Neural cell (in vitro differentiated cells): ENCODE data around the gene GPSM1. TPM values are rescaled to one million over a fixed set of nuclear protein-coding genes. Genes with fewer than 3 reads are reported as not detected.

ENCODE experiments used
- H2AFZ ChIP-seq: fragments of 200-600, 300-800 bp; sonication (generic), shearing (Covaris generic); 2 replicates; pipeline ENCODE4 v1.6.0; 2014; ENCODE audit warnings: low read depth, mild to moderate bottlenecking, antibody characterized with exemption, low read length, moderate library complexity
- H3F3A ChIP-seq: fragments of 200-600 bp; shearing (Covaris generic); 2 replicates; pipeline ENCODE4 v1.6.1; 2016; ENCODE audit warnings: mild to moderate bottlenecking, moderate library complexity, mixed read lengths, antibody characterized with exemption, low read length; ENCODE audit not compliant: insufficient read depth, poor library complexity, severe bottlenecking
- H3K27ac ChIP-seq: fragments of 200-600, 300-800 bp; sonication (generic), shearing (Covaris generic); 2 replicates; pipeline ENCODE4 v1.5.1; 2014; ENCODE audit warnings: mild to moderate bottlenecking, low read length, moderate library complexity
- H3K27me3 ChIP-seq: fragments of 300-800, 200-600 bp; sonication (generic), shearing (Covaris generic); 2 replicates; pipeline ENCODE4 v1.6.0; 2014; ENCODE audit warnings: mild to moderate bottlenecking, low read depth, low read length, moderate library complexity; ENCODE audit not compliant: insufficient read depth
- H3K36me3 ChIP-seq: fragments of 300-800, 200-600 bp; sonication (generic), shearing (Covaris generic); 2 replicates; pipeline ENCODE4 v1.5.1; 2014; ENCODE audit warnings: mild to moderate bottlenecking, antibody characterized with exemption, low read length, moderate library complexity; ENCODE audit not compliant: insufficient read depth
- H3K4me2 ChIP-seq: fragments of 300-800, 200-600 bp; sonication (generic), shearing (Covaris generic); 2 replicates; pipeline ENCODE4 v1.6.0; 2014; ENCODE audit warnings: mild to moderate bottlenecking, low read length
- H3K4me3 ChIP-seq: fragments of 300-800, 200-600 bp; sonication (generic), shearing (Covaris generic); 2 replicates; pipeline ENCODE4 v1.5.1; 2014; ENCODE audit warnings: mild to moderate bottlenecking, low read length, moderate library complexity
- H3K79me2 ChIP-seq: fragments of 200-600 bp; shearing (Covaris generic); replicated peaks from 2 replicates; pipeline ENCODE4 v1.6.0; 2014; ENCODE audit warnings: mild to moderate bottlenecking, low read length, moderate library complexity; ENCODE audit not compliant: insufficient read depth
- H3K9ac ChIP-seq: fragments of 300-800, 200-600 bp; sonication (generic), shearing (Covaris generic); 2 replicates; pipeline ENCODE4 v1.6.1; 2016; ENCODE audit warnings: mild to moderate bottlenecking, low read length, mixed read lengths
- H3K9me2 ChIP-seq: fragments of 200-600 bp; shearing (Covaris generic); 2 replicates; pipeline ENCODE4 v1.6.1; 2016; ENCODE audit warnings: mild to moderate bottlenecking, low read length, mixed read lengths; ENCODE audit not compliant: insufficient read depth
- H3K9me3 ChIP-seq: fragments of 200-600, 300-800 bp; sonication (generic), shearing (Covaris generic); 2 replicates; pipeline ENCODE4 v1.6.1; 2016; ENCODE audit warnings: mild to moderate bottlenecking, mixed run types, low read length, moderate library complexity, mixed read lengths
- H4K20me1 ChIP-seq: fragments of 200-600 bp; shearing (Covaris generic); 2 replicates; pipeline ENCODE4 v1.6.1; 2016; ENCODE audit warnings: mild to moderate bottlenecking, mixed run types; ENCODE audit not compliant: insufficient read depth
- CTCF ChIP-seq: fragments of 450-650 bp; IDR thresholded peaks from 2 replicates; pipeline ENCODE4 v1.5.1; 2014; ENCODE audit warnings: antibody characterized with exemption, mild to moderate bottlenecking, moderate library complexity; ENCODE audit not compliant: poor library complexity, severe bottlenecking
- EP300 ChIP-seq: fragments of 450-650 bp; conservative IDR thresholded peaks from 2 replicates; pipeline ENCODE4 v1.6.1; 2014; ENCODE audit warnings: antibody characterized with exemption, mild to moderate bottlenecking, moderate library complexity; ENCODE audit not compliant: poor library complexity, severe bottlenecking
- EZH2 ChIP-seq: fragments of 200-600, 300-800 bp; shearing (Covaris generic), sonication (generic); IDR thresholded peaks from 2 replicates; pipeline ENCODE4 v1.6.1; 2014; ENCODE audit warnings: antibody characterized with exemption, low read length, borderline replicate concordance, mild to moderate bottlenecking; ENCODE audit not compliant: insufficient read depth, poor library complexity, severe bottlenecking
- MXI1 ChIP-seq: fragments of 450-650 bp; conservative IDR thresholded peaks from 2 replicates; pipeline ENCODE4 v1.6.1; 2014; ENCODE audit warnings: antibody characterized with exemption, mild to moderate bottlenecking; ENCODE audit not compliant: poor library complexity, severe bottlenecking
- POLR2AphosphoS5 ChIP-seq: IDR thresholded peaks from 2 replicates; pipeline ENCODE4 v1.6.1; 2012
- RAD21 ChIP-seq: fragments of 450-650 bp; conservative IDR thresholded peaks from 2 replicates; pipeline ENCODE4 v1.6.1; 2014; ENCODE audit warnings: antibody characterized with exemption, mild to moderate bottlenecking, moderate library complexity
- REST ChIP-seq: IDR thresholded peaks from 2 replicates; pipeline ENCODE4 v1.6.1; 2012; ENCODE audit warnings: borderline replicate concordance
- SMC3 ChIP-seq: fragments of 450-650 bp; conservative IDR thresholded peaks from 2 replicates; pipeline ENCODE4 v1.6.1; 2014; ENCODE audit warnings: antibody characterized with exemption, mild to moderate bottlenecking, moderate library complexity; ENCODE audit not compliant: poor library complexity
- TAF1 ChIP-seq: IDR thresholded peaks from 2 replicates; pipeline ENCODE4 v1.6.1; 2012; ENCODE audit warnings: low read depth
- polyA plus RNA-seq: library from polyadenylated mRNA; depleted of rRNA; stranded (reverse); fragments of >200 nt; gene quantifications from 2 replicates; pipeline ENCODE4 v1.2.3, GENCODE V29; 2014

GPSM1 gene
- polyA plus RNA-seq, 1 donor from 2014 or later: 117 TPM

GRCh38 chr9:136399176-136400037 is 72.1 kb downstream of the GPSM1 start:
- Histone ChIP-seq H3K27ac (no peak overlapping the region), H3K9me2 (no peaks in the 10 kb centered on the region), H3K36me3 (peaks cover 3% of the 10 kb centered on the region), H4K20me1 (no peaks in the 10 kb centered on the region), H3K4me3 (peak overlapping the region; percentile 89), H3K4me2 (peak overlapping the region; percentile 48), H3K27me3 (no peaks in the 10 kb centered on the region), H3K79me2 (peaks cover 21% of the 10 kb centered on the region), H3F3A (no peaks in the 10 kb centered on the region), H3K9me3 (no peaks in the 10 kb centered on the region), H3K9ac (peak overlapping the region; percentile 76), H2AFZ (no peak overlapping the region)
- TF ChIP-seq SMC3: no peak
- TF ChIP-seq EP300: no peak
- no peak for TF ChIP-seq EZH2
- TF ChIP-seq POLR2AphosphoS5: no peak
- TF ChIP-seq REST: no peak

GRCh38 chr9:136400038-136400834 is 72.9 kb downstream of the GPSM1 start, which contains the start of gene SNAPC4:
TSS of gene SNAPC4 (minus strand) at chr9:136400170. CDS start at chr9:136398428, 1,742 bp downstream.
- Histone ChIP-seq H4K20me1 (no peaks in the 10 kb centered on the region), H3K4me2 (peak within 1 kb of the TSS; percentile 48), H3F3A (no peaks in the 10 kb centered on the region), H3K27ac (peak within 1 kb of the TSS; percentile 34), H3K9me2 (no peaks in the 10 kb centered on the region), H3K4me3 (peak within 1 kb of the TSS; percentile 89), H3K27me3 (no peaks in the 10 kb centered on the region), H3K9ac (peak within 1 kb of the TSS; percentile 76), H3K9me3 (no peaks in the 10 kb centered on the region), H3K79me2 (peaks cover 21% of the 10 kb centered on the region), H2AFZ (peak within 1 kb of the TSS; percentile 51), H3K36me3 (peaks cover 3% of the 10 kb centered on the region)
- TF ChIP-seq POLR2AphosphoS5: peak; percentile 87
- peak; percentile 72 for TF ChIP-seq TAF1
- peak; percentile 76 for TF ChIP-seq RAD21
- peak; percentile 79 for TF ChIP-seq SMC3
- TF ChIP-seq CTCF: peak; percentile 99
- peak; percentile 96 for TF ChIP-seq MXI1
- no peak for TF ChIP-seq EZH2
- TF ChIP-seq EP300: peak; percentile 29
- peak; percentile 40 for TF ChIP-seq REST
